ENCODE data around the gene FTCD. TPM values are rescaled to one million over a fixed set of nuclear protein-coding genes. Genes with fewer than 3 reads are reported as not detected.

FTCD gene
- polyA plus RNA-seq, 1 donor: 61.8 TPM

DNA sequence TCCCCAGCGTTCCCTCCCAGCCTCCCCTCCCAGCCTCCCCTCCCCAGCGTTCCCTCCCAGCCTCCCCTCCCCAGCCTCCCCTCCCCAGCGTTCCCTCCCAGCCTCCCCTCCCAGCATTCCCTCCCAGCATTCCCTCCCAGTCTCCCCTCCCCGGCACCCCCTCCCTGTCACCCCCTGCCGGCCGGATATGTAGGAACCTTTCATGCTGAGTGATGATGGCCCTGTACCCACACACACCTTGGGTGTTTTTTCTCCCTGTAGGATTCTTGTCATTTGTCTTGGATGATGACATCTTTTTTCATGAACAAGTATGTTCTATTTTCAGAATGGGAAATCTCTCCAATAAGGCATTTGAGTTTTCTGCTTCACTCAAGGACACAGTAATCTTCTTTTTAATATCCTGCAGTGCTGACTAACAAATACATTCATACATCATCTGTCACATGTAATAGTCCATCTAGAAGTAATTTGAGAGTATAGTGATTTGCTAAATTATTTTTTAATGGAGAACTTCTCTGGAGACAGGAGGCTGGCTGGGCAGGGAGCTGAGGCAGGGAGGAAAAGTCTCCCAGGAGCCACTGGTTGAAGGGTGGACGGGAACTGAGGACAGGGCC is 19.5 kb downstream of the FTCD start:
- H3K4me3 ChIP-seq (ENCODE audit: low read length): no peak overlapping the region
- H3K27me3 ChIP-seq (ENCODE audit: control insufficient read depth, insufficient read depth, low read length): no peaks in the 10 kb centered on the region
- peaks cover 5% of the 10 kb centered on the region for H3K9me3 ChIP-seq (ENCODE audit: control insufficient read depth, low read depth, low read length)
- H3K27ac ChIP-seq (ENCODE audit: low read length): no peak overlapping the region
- no CpG with 5 or more reads among the region's 7 CpGs for WGBS (ENCODE audit: insufficient coverage, low lambda C conversion rate)
- peaks cover 4% of the 10 kb centered on the region for H3K4me1 ChIP-seq (ENCODE audit: control insufficient read depth, insufficient read depth, low read length)
- no peaks in the 10 kb centered on the region for H3K36me3 ChIP-seq (ENCODE audit: control insufficient read depth, insufficient read depth, low read length)
- DNase-seq: no peak

DNA sequence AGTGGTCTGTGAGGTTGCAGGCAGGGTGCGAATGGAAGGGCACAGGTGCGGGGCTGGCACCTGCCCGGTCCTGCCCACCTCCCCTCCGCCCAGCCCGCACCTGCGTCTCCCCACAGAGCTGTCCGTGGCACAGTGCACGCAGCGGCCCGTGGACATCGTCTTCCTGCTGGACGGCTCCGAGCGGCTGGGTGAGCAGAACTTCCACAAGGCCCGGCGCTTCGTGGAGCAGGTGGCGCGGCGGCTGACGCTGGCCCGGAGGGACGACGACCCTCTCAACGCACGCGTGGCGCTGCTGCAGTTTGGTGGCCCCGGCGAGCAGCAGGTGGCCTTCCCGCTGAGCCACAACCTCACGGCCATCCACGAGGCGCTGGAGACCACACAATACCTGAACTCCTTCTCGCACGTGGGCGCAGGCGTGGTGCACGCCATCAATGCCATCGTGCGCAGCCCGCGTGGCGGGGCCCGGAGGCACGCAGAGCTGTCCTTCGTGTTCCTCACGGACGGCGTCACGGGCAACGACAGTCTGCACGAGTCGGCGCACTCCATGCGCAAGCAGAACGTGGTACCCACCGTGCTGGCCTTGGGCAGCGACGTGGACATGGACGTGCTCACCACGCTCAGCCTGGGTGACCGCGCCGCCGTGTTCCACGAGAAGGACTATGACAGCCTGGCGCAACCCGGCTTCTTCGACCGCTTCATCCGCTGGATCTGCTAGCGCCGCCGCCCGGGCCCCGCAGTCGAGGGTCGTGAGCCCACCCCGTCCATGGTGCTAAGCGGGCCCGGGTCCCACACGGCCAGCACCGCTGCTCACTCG is 23.3 kb downstream of the FTCD start:
- DNase-seq: no peak
- no peak overlapping the region for H3K27ac ChIP-seq (ENCODE audit: low read length)
- no peaks in the 10 kb centered on the region for H3K27me3 ChIP-seq (ENCODE audit: control insufficient read depth, insufficient read depth, low read length)
- no CpG with 5 or more reads among the region's 85 CpGs for WGBS (ENCODE audit: insufficient coverage, low lambda C conversion rate)
- H3K4me1 ChIP-seq (ENCODE audit: control insufficient read depth, insufficient read depth, low read length): no peaks in the 10 kb centered on the region
- H3K36me3 ChIP-seq (ENCODE audit: control insufficient read depth, insufficient read depth, low read length): peaks cover 10% of the 10 kb centered on the region
- H3K4me3 ChIP-seq (ENCODE audit: low read length): no peak overlapping the region
- peaks cover 5% of the 10 kb centered on the region for H3K9me3 ChIP-seq (ENCODE audit: control insufficient read depth, low read depth, low read length)

DNA sequence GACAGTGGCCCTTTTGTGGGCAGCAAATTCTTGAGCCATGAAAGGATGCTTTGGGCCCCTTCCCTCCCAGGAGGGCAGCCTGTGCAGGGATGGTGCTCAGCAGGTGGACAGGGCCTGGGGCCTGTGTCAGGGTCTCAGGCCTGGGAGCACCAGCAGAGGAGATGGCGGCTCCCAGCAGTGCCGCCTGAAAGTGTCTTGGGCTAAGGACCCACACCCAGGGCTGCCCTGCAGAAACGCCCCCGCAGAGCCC is 23.9 kb downstream of the FTCD start:
- Histone ChIP-seq H3K27me3 (ENCODE audit: control insufficient read depth, insufficient read depth, low read length) (no peaks in the 10 kb centered on the region), H3K36me3 (ENCODE audit: control insufficient read depth, insufficient read depth, low read length) (peaks cover 10% of the 10 kb centered on the region), H3K4me3 (ENCODE audit: low read length) (no peak overlapping the region), H3K27ac (ENCODE audit: low read length) (no peak overlapping the region), H3K9me3 (ENCODE audit: control insufficient read depth, low read depth, low read length) (peaks cover 5% of the 10 kb centered on the region), H3K4me1 (ENCODE audit: control insufficient read depth, insufficient read depth, low read length) (no peaks in the 10 kb centered on the region)
- WGBS (ENCODE audit: insufficient coverage, low lambda C conversion rate): no CpG with 5 or more reads among the region's 4 CpGs
- no peak for DNase-seq

DNA sequence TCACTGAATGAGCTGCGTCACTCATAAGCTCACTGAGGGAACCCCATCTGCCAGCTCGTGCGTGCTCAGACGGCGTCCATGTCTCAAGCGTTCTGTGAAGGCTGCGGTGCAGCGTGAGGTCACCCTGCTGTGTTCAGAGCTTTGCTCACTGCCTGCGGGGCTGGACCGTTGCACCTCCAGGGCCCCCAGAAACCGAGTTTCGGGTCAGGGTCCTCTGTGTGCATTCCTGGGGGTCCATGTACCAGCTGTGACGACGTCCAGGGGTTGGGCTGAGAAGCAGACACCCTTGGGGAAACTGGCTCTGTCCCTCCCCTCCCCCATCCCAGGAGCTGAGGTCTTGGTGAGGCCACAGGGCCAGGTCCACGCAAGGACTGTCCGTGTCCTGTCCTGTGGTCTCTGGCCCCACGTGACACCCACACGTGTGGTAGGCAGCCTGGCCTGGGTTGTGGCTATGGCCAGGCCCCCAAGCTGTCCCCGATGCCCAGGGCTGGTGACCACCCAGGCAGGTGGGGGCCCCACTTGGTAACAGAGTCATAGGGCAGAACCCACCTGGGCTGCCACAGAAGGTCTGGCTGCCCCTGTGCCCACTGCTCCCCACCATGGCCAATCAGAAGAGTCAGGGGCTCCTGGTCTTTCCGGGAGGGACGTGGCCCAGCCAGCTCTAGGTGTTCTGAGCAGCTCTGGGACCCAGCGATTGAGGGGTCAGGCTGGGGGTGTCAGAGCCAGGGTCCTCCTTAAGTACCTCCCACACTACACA is 24.4 kb downstream of the FTCD start:
- peaks cover 5% of the 10 kb centered on the region for H3K9me3 ChIP-seq (ENCODE audit: control insufficient read depth, low read depth, low read length)
- H3K27me3 ChIP-seq (ENCODE audit: control insufficient read depth, insufficient read depth, low read length): no peaks in the 10 kb centered on the region
- peaks cover 10% of the 10 kb centered on the region for H3K36me3 ChIP-seq (ENCODE audit: control insufficient read depth, insufficient read depth, low read length)
- no peak overlapping the region for H3K4me3 ChIP-seq (ENCODE audit: low read length)
- no CpG with 5 or more reads among the region's 22 CpGs for WGBS (ENCODE audit: insufficient coverage, low lambda C conversion rate)
- H3K4me1 ChIP-seq (ENCODE audit: control insufficient read depth, insufficient read depth, low read length): no peaks in the 10 kb centered on the region
- no peak for DNase-seq
- H3K27ac ChIP-seq (ENCODE audit: low read length): no peak overlapping the region

DNA sequence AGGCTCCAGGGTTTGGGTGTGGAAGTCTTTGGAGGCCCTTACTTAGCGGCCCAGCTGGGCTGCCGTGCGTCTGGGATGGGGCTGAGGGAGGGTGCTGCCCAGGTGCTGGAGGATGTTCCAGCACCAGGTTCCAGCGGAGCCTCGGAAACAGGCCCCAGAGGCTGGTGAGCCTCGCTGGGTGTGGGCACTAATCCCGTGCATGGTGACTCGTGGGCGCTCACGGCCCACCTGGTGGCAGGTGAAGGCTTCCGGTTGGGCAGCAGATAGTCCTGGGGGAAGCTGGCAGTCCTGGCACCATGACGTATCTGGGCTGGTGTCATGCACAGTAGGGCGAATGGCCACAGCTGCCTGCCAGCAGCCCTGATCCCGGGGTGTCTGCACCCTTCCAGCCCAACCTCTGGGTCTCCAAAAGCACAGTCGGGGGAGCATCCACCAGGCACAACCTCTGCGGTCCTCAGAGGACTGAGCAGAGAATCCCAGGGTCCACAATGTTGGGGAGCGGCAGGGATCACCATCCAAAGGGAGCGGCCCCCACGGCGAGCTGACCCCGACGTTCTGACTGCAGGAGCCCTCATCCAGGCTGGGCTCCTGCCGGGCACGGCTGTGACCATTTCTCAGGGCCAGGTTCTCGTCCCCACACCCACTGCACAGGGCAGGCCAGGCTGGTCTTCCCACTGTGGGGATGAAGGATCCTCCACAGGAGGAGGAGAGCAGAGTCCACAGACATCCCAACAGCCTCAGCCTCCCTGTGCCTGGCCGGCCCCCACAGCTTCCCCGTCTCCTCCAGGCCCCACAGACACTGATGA is 25.3 kb downstream of the FTCD start:
- DNase-seq: no peak
- H3K4me1 ChIP-seq (ENCODE audit: control insufficient read depth, insufficient read depth, low read length): no peaks in the 10 kb centered on the region
- H3K27ac ChIP-seq (ENCODE audit: low read length): no peak overlapping the region
- H3K4me3 ChIP-seq (ENCODE audit: low read length): no peak overlapping the region
- no CpG with 5 or more reads among the region's 27 CpGs for WGBS (ENCODE audit: insufficient coverage, low lambda C conversion rate)
- H3K36me3 ChIP-seq (ENCODE audit: control insufficient read depth, insufficient read depth, low read length): peaks cover 10% of the 10 kb centered on the region
- no peaks in the 10 kb centered on the region for H3K27me3 ChIP-seq (ENCODE audit: control insufficient read depth, insufficient read depth, low read length)
- H3K9me3 ChIP-seq (ENCODE audit: control insufficient read depth, low read depth, low read length): peaks cover 5% of the 10 kb centered on the region

DNA sequence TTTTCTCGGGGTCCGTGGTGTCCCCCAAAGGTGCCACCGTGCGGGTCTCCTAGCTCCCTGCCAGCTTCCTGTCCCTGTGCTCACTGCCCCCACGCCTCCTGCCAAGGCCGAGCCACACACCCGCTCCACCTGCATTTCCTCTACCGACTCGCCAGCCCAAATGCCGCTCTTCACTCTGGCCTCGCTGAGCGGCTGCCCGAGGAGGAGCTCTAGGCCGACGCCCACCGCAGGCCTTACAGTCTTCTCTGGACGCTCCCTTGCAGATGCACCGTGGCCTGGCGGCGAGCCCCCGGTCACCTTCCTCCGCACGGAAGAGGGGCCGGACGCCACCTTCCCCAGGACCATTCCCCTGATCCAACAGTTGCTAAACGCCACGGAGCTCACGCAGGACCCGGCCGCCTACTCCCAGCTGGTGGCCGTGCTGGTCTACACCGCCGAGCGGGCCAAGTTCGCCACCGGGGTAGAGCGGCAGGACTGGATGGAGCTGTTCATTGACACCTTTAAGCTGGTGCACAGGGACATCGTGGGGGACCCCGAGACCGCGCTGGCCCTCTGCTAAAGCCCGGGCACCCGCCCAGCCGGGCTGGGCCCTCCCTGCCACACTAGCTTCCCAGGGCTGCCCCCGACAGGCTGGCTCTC is 26.3 kb downstream of the FTCD start:
- 100% methylated on average over 2 of the region's 45 CpGs for WGBS (ENCODE audit: insufficient coverage, low lambda C conversion rate)
- DNase-seq: no peak
- Histone ChIP-seq H3K4me1 (ENCODE audit: control insufficient read depth, insufficient read depth, low read length) (no peaks in the 10 kb centered on the region), H3K27ac (ENCODE audit: low read length) (no peak overlapping the region), H3K27me3 (ENCODE audit: control insufficient read depth, insufficient read depth, low read length) (no peaks in the 10 kb centered on the region), H3K9me3 (ENCODE audit: control insufficient read depth, low read depth, low read length) (peaks cover 5% of the 10 kb centered on the region), H3K4me3 (ENCODE audit: low read length) (no peak overlapping the region), H3K36me3 (ENCODE audit: control insufficient read depth, insufficient read depth, low read length) (peaks cover 10% of the 10 kb centered on the region)

DNA sequence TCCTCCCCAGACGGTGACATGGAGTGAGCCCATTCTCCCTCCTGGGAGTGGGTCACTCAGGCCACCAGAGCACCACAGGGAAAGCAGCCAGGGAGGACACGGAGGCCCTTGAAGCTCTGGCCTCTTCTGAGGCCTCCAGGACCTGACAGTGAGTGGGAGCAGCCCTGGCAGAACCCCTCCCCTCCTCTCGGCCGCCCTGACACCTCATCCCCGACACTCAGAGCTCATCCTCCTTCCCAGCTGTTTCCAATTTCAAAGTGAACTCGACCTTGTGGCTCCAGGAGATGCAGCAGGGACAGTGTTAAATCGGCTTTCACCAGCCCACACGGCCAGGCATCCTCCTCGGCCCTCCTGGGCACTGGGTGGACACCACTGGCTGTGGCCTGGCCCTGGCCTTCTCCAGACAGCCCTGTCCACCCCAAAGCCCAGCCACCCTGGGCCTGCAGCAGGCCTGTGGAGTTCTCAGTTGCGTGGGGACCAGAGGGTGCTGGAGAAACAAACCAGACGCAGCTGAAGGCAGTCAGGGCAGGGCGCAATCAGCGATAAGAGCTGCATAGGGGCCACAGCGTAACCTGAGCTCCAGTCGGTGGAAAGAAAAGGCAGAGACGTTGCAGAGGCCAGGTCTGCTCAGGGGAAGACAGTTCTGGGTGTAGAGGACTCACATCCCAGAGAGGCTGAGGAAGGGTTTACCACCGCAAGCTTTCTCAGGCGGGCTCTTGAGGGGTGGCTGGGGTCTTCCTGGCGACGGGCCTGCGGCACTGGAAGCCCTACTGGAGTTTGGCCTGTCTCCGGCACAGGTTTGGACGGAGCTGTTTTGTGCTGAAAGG is 27.1 kb downstream of the FTCD start:
- Histone ChIP-seq H3K36me3 (ENCODE audit: control insufficient read depth, insufficient read depth, low read length) (peaks cover 10% of the 10 kb centered on the region), H3K4me1 (ENCODE audit: control insufficient read depth, insufficient read depth, low read length) (no peaks in the 10 kb centered on the region), H3K9me3 (ENCODE audit: control insufficient read depth, low read depth, low read length) (peaks cover 5% of the 10 kb centered on the region), H3K27me3 (ENCODE audit: control insufficient read depth, insufficient read depth, low read length) (no peaks in the 10 kb centered on the region), H3K4me3 (ENCODE audit: low read length) (no peak overlapping the region), H3K27ac (ENCODE audit: low read length) (no peak overlapping the region)
- no peak for DNase-seq
- no CpG with 5 or more reads among the region's 23 CpGs for WGBS (ENCODE audit: insufficient coverage, low lambda C conversion rate)

DNA sequence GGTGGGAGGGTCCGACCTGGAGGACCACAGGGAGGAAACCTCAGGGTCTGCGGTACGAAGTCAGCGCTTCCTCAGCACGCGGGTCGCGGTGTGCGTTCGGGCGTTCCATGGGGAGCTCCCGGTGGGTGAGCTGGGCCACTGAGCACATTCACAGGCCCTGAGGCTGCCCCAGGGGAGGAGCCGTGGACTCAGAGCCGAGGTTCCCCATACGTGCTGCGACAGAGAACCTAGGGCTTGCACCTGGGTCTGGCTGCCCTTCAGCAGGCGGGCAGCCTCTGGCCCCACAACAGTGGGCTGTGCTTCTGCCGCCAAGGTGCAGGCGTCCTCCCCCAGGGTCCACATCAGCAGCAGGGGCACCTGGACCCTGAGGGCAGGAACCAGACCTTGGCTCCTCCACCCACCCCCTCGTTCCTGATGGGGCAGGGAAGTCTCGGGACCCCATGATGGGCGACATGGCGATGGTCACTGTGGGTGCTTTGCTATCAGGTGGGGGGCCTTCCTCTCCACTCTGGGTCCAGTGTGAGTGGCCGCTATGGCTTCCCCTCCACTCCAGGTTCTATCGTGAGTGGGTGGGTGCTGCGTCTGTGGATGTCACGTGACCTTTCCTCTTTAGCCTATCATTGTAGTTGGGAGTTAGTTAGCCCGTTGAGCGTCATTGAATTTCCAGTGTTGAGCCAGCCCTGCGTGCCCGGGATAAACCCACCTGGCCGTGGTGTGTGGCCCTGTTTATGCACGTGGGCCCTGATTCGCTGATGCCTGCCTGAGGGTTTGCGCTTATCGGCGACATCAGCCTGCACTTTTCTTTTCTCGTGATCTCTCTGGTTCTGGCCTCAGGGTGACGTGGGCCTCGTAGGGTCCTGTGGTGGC is 27.9 kb downstream of the FTCD start:
- Histone ChIP-seq H3K4me1 (ENCODE audit: control insufficient read depth, insufficient read depth, low read length) (no peaks in the 10 kb centered on the region), H3K36me3 (ENCODE audit: control insufficient read depth, insufficient read depth, low read length) (peaks cover 12% of the 10 kb centered on the region), H3K27ac (ENCODE audit: low read length) (no peak overlapping the region), H3K27me3 (ENCODE audit: control insufficient read depth, insufficient read depth, low read length) (no peaks in the 10 kb centered on the region), H3K9me3 (ENCODE audit: control insufficient read depth, low read depth, low read length) (peaks cover 5% of the 10 kb centered on the region), H3K4me3 (ENCODE audit: low read length) (no peak overlapping the region)
- WGBS (ENCODE audit: insufficient coverage, low lambda C conversion rate): no CpG with 5 or more reads among the region's 40 CpGs
- DNase-seq: no peak
